ENCODE measurements around the gene STAC3. TPM values are rescaled to one million over a fixed set of nuclear protein-coding genes. Genes with fewer than 3 reads are reported as not detected.
A peak's percentile ranks its signal among the peaks of the same experiment; 100 is the strongest.

STAC3 gene
- total and polyA plus RNA-seq, 2 experiments from 2014 or later = 0.48 to 3.0 TPM

GRCh38 chr12:57247041-57247440 lies 3.9 kb downstream of the STAC3 start:
- H3K9me3 Mint-ChIP-seq = no peaks in the 10 kb centered on the region
- Histone ChIP-seq H3F3A (replicated peaks; ENCODE audit: low read depth) (peaks cover 4% of the 10 kb centered on the region), H3K9me2 (ENCODE audit: insufficient read depth) (no peaks in the 10 kb centered on the region), H3K36me3 (ENCODE audit: insufficient read depth) (no peaks in the 10 kb centered on the region), H3K4me3 (no peak overlapping the region), H4K20me1 (replicated peaks; ENCODE audit: insufficient read depth) (no peaks in the 10 kb centered on the region), H3K27me3 (ENCODE audit: insufficient read depth) (peaks cover 21% of the 10 kb centered on the region), H3K4me2 (peak overlapping the region; percentile 61), H3K27ac (ENCODE audit: low read depth) (no peak overlapping the region), H3K79me2 (replicated peaks; ENCODE audit: insufficient read depth) (no peaks in the 10 kb centered on the region), H2AFZ (no peak overlapping the region), H3K4me1 (ENCODE audit: insufficient read depth) (peaks cover 43% of the 10 kb centered on the region)
- H3K36me3 Mint-ChIP-seq (ENCODE audit: low read depth) = no peaks in the 10 kb centered on the region
- peak; percentile 45; the same call in 1 of the 2 replicates for TF ChIP-seq ZNF462 (CRISPR knock-in tag; IDR thresholded peaks at IDR 0.05)
- TF ChIP-seq CREB1 (CRISPR knock-in tag; IDR thresholded peaks at IDR 0.05; ENCODE audit: low read depth) = no peak
- peak in 1 of 2 experiments; percentile 29; a peak in 1 of 4 replicates for TF ChIP-seq CTCF (conservative IDR thresholded peaks at IDR 0.05; ENCODE audit: low read depth in 2 of 2)
- no peak for TF ChIP-seq JUNB (IDR thresholded peaks at IDR 0.05; ENCODE audit: unreplicated experiment)
- no peak for TF ChIP-seq POLR2AphosphoS5 (IDR thresholded peaks at IDR 0.05; ENCODE audit: low read depth)
- TF ChIP-seq ZNF114 (CRISPR knock-in tag; IDR thresholded peaks at IDR 0.05) = no peak
- TF ChIP-seq EZH2phosphoT487 (IDR thresholded peaks at IDR 0.05; ENCODE audit: unreplicated experiment) = no peak
- no peak for TF ChIP-seq ETS1 (IDR thresholded peaks at IDR 0.05)
- TF ChIP-seq ZNF331 (CRISPR knock-in tag; IDR thresholded peaks at IDR 0.05; ENCODE audit: low read depth) = no peak
- TF ChIP-seq REST (IDR thresholded peaks at IDR 0.05; ENCODE audit: unreplicated experiment) = no peak
- TF ChIP-seq STAT1 (IDR thresholded peaks at IDR 0.05; ENCODE audit: unreplicated experiment) = no peak
- TF ChIP-seq EZH2 (IDR thresholded peaks at IDR 0.05; ENCODE audit: low read depth, unreplicated experiment) = no peak
- TF ChIP-seq NANOG (IDR thresholded peaks at IDR 0.05; ENCODE audit: borderline replicate concordance) = peak; percentile 35; the same call in 1 of the 2 replicates
- peaks cover 57% of the 10 kb centered on the region for H3K4me1 Mint-ChIP-seq
- peak; percentile 81 for DNase-seq (ENCODE audit: low spot score)
- peaks cover 40% of the 10 kb centered on the region for H3K27me3 Mint-ChIP-seq (ENCODE audit: insufficient read depth, low read depth, poor library complexity)
- ATAC-seq = no peak
- peak overlapping the region; percentile 25; the same call in 2 of the 3 replicates for H3K4me3 Mint-ChIP-seq
- H3K27ac Mint-ChIP-seq = peak overlapping the region; percentile 32

Data from GM23338 (cell line).